DND-41 (cell line): ENCODE data around the gene DDX5.

Source experiments
- ATAC-seq: fragments of 200-7000 bp; cut with Tn5 transposase; 3 replicates; pipeline ENCODE4 v1.9.1; 2021; ENCODE audit warnings: low read depth; ENCODE audit not compliant: insufficient read depth
- DNase-seq: peaks from one replicate; pipeline ENCODE4 v3.0.0-alpha.2; 2020
- H2AFZ ChIP-seq: 2 replicates; pipeline ENCODE4 v1.6.0; 2012; ENCODE audit warnings: low read depth, low read length
- H3K27ac ChIP-seq: 2 replicates; pipeline ENCODE4 v1.5.1; 2012; ENCODE audit warnings: low read length, inconsistent platforms
- H3K27me3 ChIP-seq: fragments of 200-600 bp; sonication (generic); 2 replicates; pipeline ENCODE4 v1.6.0; 2012; ENCODE audit warnings: low read length, mild to moderate bottlenecking, inconsistent platforms; ENCODE audit not compliant: insufficient read depth, poor library complexity
- H3K36me3 ChIP-seq: 2 replicates; pipeline ENCODE4 v1.5.1; 2012; ENCODE audit warnings: low read length, inconsistent platforms; ENCODE audit not compliant: insufficient read depth
- H3K4me1 ChIP-seq: 2 replicates; pipeline ENCODE4 v1.5.1; 2012; ENCODE audit warnings: mild to moderate bottlenecking, low read length; ENCODE audit not compliant: insufficient read depth
- H3K4me2 ChIP-seq: 2 replicates; pipeline ENCODE4 v1.6.0; 2012; ENCODE audit warnings: mild to moderate bottlenecking, moderate library complexity, low read length, inconsistent platforms; ENCODE audit not compliant: insufficient read depth
- H3K4me3 ChIP-seq, 2 experiments: fragments of 200-600 bp in 1 of 2; shearing (Covaris generic) in 1 of 2; 2 replicates each; pipeline ENCODE4 v1.5.1; 2012 to 2016; ENCODE audit warnings: inconsistent platforms in 2 of 2, low read length in 2 of 2, mild to moderate bottlenecking in 2 of 2, low read depth in 1 of 2, moderate library complexity in 1 of 2
- H3K79me2 ChIP-seq: 2 replicates; pipeline ENCODE4 v1.6.0; 2012; ENCODE audit warnings: low read length, inconsistent platforms; ENCODE audit not compliant: insufficient read depth
- H3K9ac ChIP-seq: 2 replicates; pipeline ENCODE4 v1.6.0; 2012; ENCODE audit warnings: low read depth, mild to moderate bottlenecking, inconsistent platforms, low read length, moderate library complexity
- H3K9me3 ChIP-seq: 2 replicates; pipeline ENCODE4 v1.5.1; 2012; ENCODE audit warnings: low read length, moderate library complexity, mild to moderate bottlenecking, inconsistent platforms; ENCODE audit not compliant: insufficient read depth, severe bottlenecking
- H4K20me1 ChIP-seq: 2 replicates; pipeline ENCODE4 v1.6.0; 2012; ENCODE audit warnings: low read length; ENCODE audit not compliant: insufficient read depth
- EZH2 ChIP-seq: IDR thresholded peaks from 3 replicates; pipeline ENCODE4 v1.6.1; 2012; ENCODE audit warnings: borderline replicate concordance, low read depth, mild to moderate bottlenecking, moderate library complexity, low read length, inconsistent platforms; ENCODE audit not compliant: severe bottlenecking
- TF ChIP-seq, protein P1 (sequence below): IDR thresholded peaks from 2 replicates; pipeline ENCODE4 v1.5.1; 2012; ENCODE audit warnings: borderline replicate concordance, low read length, moderate library complexity, mild to moderate bottlenecking; ENCODE audit not compliant: poor library complexity, severe bottlenecking; ENCODE audit errors: extremely low read depth

DDX5 gene

GRCh38 chr17:64459284-64459747 lies 46.8 kb downstream of the DDX5 start:
- Histone ChIP-seq H3K79me2 (no peaks in the 10 kb centered on the region), H3K4me2 (no peak overlapping the region), H3K4me3 (no peak overlapping the region), H3K27ac (no peak overlapping the region), H3K4me1 (peaks cover 9% of the 10 kb centered on the region), H2AFZ (no peak overlapping the region), H3K27me3 (no peaks in the 10 kb centered on the region), H3K9me3 (no peaks in the 10 kb centered on the region), H3K9ac (no peak overlapping the region), H4K20me1 (no peaks in the 10 kb centered on the region), H3K36me3 (no peaks in the 10 kb centered on the region)
- no peak for ATAC-seq
- DNase-seq, result no peak
- TF ChIP-seq EZH2, result no peak
- TF ChIP-seq, protein P1, sequence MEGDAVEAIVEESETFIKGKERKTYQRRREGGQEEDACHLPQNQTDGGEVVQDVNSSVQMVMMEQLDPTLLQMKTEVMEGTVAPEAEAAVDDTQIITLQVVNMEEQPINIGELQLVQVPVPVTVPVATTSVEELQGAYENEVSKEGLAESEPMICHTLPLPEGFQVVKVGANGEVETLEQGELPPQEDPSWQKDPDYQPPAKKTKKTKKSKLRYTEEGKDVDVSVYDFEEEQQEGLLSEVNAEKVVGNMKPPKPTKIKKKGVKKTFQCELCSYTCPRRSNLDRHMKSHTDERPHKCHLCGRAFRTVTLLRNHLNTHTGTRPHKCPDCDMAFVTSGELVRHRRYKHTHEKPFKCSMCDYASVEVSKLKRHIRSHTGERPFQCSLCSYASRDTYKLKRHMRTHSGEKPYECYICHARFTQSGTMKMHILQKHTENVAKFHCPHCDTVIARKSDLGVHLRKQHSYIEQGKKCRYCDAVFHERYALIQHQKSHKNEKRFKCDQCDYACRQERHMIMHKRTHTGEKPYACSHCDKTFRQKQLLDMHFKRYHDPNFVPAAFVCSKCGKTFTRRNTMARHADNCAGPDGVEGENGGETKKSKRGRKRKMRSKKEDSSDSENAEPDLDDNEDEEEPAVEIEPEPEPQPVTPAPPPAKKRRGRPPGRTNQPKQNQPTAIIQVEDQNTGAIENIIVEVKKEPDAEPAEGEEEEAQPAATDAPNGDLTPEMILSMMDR, result no peak

DNA sequence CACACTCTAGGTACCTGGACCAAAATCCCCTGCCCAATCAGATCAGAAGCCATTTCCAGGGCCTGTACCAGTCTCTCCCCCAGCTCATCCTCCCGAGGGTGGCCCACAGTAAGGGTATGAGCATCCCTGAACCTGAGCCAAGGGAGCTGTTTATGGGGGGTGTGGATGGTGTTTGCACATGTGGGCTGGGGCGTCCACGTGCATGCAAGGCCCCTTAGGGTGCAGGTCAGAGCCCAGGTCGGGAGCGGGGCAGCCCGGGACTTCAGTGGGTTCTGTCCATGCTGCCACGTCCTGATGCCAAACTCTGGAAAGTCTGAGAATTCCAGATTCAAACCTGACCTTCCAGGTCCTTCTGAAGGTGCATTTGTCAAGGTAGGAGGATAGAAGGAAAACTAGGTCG lies 47.3 kb downstream of the DDX5 start:
- TF ChIP-seq EZH2, result no peak
- TF ChIP-seq, protein P1, result no peak
- Histone ChIP-seq H3K27ac (no peak overlapping the region), H3K4me3 (no peak overlapping the region), H3K27me3 (no peaks in the 10 kb centered on the region), H4K20me1 (no peaks in the 10 kb centered on the region), H3K79me2 (no peaks in the 10 kb centered on the region), H3K9me3 (no peaks in the 10 kb centered on the region), H3K36me3 (no peaks in the 10 kb centered on the region), H3K4me1 (peaks cover 9% of the 10 kb centered on the region), H3K4me2 (no peak overlapping the region), H3K9ac (no peak overlapping the region), H2AFZ (no peak overlapping the region)
- no peak for ATAC-seq
- DNase-seq, result no peak

DNA sequence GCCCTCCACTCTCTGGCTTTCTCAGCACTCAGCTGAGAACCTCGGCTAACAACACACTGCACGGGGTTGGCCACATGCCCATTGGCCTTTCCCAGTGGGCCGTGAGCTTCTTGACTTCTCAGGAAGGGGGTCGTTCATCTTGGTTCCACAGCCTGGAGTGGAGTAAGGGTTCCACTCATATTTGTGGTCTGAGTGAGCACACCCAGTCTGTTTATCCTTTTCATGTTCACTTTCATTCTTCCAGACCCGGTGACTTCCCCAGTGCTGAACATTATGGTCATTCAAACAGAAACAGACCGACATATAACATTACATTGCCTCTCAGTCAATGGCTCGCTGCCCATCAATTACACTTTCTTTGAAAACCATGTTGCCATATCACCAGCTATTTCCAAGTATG lies 48.9 kb downstream of the DDX5 start:
- Histone ChIP-seq H2AFZ (no peak overlapping the region), H3K27ac (no peak overlapping the region), H3K27me3 (no peaks in the 10 kb centered on the region), H3K36me3 (no peaks in the 10 kb centered on the region), H3K4me3 (no peak overlapping the region), H4K20me1 (no peaks in the 10 kb centered on the region), H3K4me1 (peaks cover 9% of the 10 kb centered on the region), H3K9me3 (no peaks in the 10 kb centered on the region), H3K9ac (no peak overlapping the region), H3K4me2 (no peak overlapping the region), H3K79me2 (no peaks in the 10 kb centered on the region)
- DNase-seq, result no peak
- ATAC-seq, result no peak
- no peak for TF ChIP-seq EZH2

DNA sequence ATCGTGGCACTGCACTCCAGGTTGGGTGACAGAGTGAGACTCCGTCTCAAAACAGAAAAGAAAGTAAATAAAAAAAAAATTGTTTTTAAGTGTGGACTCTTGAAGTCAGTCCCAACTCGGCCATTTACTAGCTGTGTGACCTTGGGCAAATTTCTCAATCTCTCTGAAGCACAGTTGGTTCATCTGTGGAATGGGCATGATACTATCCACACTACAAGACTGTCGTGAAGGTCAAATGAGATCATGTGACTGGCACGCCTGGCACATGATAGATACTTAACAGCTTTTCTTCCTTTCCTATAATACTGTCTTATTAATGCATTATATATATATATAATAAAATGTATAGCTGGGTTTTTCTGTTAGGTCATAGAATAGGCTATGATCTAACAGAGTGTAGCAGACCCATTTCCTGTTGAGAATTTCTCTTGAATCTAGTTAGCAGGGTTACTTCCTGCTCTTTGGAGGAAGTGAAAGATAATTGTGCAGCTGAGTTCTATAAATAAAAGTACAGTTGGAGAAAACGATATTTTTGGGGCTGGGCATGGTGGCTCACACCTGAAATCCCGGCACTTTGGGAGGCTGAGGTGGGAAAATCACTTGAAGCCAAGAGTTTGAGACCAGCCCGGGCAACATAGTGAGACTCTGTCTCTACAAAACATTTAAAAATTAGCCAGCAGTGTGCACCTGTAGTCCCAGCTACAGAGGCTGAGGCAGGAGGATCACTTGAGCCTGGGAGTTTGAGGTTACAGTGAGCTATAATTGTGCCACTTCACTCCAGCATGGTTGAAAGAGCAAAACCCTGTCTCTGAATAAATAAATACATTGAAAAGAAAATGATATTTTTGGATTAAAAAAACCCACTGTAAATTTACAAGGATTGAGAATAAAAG lies 49.9 kb downstream of the DDX5 start:
- ATAC-seq, result peak; percentile 89
- H3K27ac ChIP-seq, result peak overlapping the region; percentile 63
- H3K27me3 ChIP-seq, result no peaks in the 10 kb centered on the region
- DNase-seq, result peak; percentile 29
- no peaks in the 10 kb centered on the region for H3K9me3 ChIP-seq
- no peaks in the 10 kb centered on the region for H4K20me1 ChIP-seq
- H3K4me2 ChIP-seq, result no peak overlapping the region
- no peaks in the 10 kb centered on the region for H3K36me3 ChIP-seq
- H2AFZ ChIP-seq, result peak overlapping the region; percentile 61
- no peak overlapping the region for H3K9ac ChIP-seq
- peaks cover 9% of the 10 kb centered on the region for H3K4me1 ChIP-seq
- H3K79me2 ChIP-seq, result no peaks in the 10 kb centered on the region
- TF ChIP-seq, protein P1, result no peak
- TF ChIP-seq EZH2, result no peak
- no peak overlapping the region for H3K4me3 ChIP-seq
